Left hindlimb (tissue), 1 donor: ENCODE measurements around the gene CHRNB4.

Experiments used
- DNase-seq: peaks from one replicate; pipeline ENCODE4 v3.0.0-alpha.2; 2018

The CHRNB4 gene

DNA sequence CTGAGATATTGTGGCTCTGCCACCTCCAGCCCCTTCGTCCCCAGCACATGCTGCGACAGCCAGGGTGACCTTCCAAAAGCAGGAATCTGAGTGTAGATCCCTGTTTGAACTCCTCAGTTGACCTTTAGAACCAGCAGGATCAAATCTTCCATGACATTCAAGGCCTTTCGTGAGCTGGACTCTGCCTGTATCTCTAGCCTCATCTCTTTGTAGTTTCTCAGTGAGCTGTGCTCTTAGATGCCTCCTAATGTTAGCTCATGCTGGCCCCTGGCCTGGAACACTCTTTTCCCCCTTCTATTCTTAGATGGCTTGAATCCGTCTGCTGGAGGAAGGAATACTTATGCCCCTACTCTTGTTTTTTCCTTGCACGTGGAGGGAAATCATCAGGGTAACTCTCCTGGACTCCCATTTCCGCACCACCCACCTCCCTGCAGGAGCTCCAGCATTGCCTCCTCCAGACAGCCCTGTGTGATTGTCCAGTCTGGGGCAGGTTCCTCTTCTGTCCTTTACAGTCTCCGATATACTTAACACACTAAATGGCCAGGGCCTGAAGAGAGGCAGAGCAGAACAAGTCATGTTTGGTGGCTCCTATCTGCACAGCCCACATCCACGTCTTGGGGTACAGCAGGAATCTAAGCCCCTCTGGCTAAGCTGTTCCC, 26.7 kb upstream of the CHRNB4 start:
- DNase-seq, result no peak

DNA sequence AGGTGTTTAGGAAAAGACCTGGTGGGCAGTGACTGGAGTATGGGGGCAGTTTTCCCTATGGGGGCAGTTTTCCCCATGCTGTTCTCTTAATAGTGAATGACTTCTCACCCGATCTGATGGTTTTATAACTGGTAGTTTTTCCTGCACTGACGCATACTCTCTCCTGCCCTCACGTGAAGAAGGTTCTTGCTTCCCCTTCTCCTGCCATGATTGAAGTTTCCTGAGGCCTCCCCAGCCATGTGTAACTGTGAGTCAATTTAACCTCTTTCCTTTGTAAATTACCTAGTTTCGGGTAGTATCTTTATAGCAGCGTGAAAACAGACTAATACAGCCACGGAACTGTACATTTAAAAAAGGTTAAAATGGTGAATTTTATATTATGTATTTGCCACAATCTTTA, 25.0 kb upstream of the CHRNB4 start:
- DNase-seq, result no peak

DNA sequence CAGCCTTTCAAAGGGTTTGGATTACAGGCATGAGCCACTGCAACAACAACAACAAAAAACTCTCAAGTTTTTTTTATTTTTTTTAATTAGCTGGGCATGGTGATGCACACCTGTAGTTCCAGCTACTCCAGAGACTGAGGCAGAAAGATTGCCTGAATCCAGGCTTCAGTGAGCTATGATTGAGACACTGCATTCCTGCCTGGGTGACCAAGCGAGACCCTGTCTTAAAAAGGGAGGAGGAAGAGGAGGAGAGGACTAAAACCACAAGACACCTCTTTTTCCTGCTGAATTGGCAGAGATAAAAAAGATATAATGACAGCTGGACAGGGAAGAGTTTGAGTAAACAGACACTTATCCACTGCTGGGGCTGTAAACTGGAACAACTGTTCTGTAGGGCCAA, 22.7 kb upstream of the CHRNB4 start:
- no peak for DNase-seq

DNA sequence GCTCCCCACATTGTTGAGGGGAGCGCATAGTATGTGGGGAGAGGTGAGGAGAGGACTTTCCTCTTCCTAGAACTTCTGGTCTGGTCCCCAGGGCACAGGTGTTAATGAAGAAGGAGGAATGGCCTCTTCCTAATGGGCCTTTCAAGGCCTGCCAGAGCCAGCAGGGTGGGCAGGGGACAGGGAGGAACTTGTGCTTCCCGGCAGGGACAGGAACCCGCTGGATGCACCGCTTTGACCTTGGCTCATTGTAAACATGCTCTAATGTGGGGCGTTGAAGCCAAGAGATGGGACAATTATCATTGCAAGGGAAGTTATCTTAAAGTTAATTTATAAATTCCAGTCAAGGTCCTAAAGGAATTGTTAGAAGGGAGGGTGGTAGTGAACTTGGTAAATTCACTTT, 21.0 kb upstream of the CHRNB4 start:
- DNase-seq, result no peak

DNA sequence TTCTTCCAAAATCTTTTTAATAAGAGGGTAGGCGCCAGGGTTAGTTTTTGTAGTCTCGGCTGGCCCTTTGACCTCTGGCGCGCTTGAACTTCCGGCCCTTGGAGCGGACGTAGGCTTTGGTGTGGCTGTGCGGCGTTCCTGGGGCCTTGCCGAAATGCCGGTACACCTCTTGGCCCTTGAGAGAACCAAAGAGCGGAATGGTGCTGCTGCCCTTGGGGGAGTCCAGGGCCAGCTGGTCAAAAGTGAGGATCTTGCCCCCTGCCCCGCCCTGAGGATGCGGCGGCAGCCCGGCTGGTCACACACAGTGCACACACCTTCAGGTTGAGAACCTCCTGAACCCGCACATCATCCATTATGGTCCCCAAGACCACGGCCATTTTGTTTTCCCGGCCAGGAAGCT, 20.0 kb upstream of the CHRNB4 start:
- DNase-seq, result no peak

DNA sequence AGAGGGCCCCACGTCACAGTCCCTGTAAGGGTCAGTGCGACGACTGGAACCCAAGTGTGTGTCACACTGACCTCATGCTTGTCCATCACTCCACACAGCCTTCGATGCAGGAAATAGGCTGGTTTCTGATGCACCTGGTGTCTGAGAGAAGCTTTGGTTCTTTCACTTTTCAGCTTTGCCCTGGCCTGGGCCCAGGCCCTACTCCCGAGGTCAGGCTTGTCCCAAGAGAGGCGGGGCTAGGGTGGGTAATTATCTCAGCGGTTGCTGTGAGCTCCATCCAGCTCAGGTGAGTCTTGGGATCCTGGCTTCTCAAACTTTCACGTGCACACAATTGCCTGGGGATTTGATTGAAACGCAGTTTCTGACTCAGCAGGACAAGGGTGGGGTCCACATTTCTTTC, 19.6 kb upstream of the CHRNB4 start:
- no peak for DNase-seq

DNA sequence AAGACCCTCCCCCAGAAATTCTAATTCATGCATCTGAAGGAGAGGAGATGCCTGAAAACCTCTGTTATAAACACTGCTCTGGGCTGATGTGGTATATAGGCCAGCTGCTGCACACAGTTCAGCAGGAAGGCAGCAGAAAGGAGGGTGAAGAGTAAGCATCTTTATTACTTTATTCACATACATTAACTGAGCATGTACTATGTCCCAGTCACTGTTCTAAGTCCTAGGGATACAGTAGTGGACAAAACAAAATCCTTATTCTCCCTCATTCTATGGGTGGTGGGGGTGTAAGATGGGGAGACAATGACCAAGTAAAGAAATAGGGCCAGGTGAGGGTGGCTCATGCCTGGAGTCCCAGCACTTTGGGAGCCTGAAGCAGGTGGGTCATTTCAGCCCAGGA, 17.8 kb upstream of the CHRNB4 start:
- DNase-seq, result no peak

DNA sequence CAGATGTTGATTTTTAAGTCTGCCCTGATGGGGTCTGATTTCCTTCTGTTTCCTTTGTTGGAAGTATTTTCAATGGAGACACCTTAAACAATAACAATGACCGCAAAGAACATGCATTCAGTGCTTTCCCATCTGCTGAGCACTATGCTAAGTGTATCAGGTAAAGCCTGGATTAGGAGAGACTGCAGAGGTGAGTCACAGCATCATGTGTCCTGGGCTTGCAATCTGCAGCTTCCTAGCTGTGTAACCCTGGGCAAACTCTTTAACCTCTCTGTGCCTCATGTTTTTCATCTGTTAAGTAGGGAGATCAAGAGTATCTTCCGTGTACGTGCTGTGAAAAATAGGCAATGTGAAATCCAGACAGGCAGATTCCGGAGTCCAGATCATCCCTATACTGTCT, 13.3 kb upstream of the CHRNB4 start:
- no peak for DNase-seq

DNA sequence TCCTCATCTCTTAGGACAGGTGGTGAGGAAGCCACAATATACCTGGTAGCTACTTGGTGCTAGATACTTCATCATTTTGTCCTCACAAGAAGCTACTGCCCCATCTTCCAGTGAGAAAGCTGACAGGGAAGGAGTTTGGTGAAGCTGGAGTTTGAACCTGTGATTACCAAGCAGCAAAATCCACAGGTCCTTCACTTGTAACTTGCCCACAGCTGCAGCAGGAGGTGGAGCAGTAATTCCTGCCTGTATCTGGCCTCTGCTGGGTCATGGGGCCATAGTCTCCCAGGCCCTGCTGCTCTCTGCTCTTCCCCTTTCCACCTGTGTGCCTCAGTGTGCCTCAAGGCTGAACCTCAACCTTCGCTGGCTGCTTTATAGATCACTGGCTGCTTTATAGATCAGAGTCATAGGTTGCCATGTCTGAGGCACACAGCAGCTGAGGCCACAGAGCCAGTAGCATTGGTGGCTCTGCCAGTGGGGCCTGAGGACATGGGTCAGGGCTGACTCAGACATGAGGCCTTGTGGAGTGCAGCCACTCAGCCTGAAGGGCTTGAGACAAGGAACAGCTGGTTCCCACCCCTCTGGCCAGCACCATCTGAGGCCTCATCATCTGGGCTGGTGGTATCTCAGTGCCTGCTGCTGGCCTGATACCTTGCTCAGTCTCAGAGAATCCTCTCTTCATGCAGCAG, 11.1 kb upstream of the CHRNB4 start:
- DNase-seq, result no peak

DNA sequence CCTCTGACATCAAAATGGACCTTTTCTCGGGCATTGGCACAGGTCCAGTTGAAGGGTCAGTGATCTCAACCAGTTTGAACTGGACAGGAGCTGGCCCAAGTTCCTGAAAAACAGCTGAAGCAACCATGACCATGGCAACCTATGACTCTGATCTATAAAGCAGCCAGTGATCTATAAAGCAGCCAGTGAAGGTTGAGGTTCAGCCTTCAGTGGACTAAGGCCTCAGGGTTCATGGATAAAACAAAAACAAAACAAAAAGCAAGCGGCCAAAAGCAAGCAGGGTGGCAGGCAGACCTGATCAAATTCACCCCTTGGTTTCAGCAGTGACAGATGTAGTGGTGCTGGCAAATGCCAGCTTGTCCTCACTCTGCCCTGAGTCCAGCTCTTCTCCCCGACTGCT, 10.0 kb upstream of the CHRNB4 start:
- DNase-seq, result no peak

DNA sequence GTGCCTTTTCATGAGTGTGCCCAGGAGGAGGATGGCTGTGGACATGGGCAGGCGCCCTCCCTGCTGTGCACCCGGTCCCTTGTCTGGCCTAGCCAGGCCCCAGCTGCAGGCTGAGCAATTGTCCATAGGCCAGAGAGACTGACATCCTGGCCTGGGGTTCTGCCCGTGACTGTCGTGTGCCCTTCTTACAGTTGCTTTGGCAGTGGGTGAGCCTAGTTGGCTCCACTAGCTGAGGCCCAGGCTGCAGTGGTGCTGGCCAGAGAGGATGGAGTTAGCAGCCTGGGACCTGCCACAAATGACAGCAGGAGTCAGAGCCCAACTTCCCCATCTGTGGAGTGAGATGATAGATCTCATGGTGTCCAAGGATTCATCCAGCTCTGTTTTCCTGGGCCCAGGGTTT, 9.0 kb upstream of the CHRNB4 start:
- no peak for DNase-seq

DNA sequence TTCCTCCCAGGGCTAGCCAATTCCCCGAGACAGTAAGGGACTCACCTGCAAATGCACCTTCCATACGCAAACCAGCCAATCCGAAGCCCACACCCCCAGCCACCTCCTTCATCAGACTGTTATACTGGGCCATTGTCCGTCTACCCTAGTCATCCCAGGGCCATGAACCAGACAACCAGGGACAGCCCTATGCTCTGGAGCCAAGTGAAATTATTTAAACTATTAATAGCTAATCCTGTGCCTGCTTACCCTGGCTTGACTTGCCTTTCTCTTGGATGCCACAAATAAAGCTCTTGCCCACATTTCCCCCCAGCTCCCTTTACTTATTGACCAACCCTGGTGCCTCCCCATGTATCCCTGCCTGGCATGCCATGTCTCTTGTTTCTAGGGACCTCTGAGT, 4.0 kb upstream of the CHRNB4 start:
- DNase-seq, result no peak

DNA sequence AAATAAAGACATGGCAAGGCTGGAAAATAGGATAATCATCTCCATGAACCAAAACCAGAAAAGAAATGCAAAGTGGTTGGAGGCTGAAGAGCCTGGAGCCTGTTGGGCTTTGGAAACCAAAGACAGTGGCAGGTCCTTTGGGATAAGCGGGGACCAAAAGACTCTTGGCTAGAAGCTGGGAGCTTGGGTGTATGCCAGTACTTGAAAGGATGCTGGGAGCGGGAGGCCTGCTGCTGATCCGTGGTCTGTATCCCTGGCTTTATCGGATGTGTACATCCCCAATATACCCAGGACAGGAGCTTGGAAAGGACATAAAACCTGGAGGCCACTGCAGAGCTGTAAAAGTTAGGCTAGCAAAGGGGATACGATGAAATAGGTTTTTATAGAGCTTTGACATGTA, 1.3 kb upstream of the CHRNB4 start:
- DNase-seq, result no peak

DNA sequence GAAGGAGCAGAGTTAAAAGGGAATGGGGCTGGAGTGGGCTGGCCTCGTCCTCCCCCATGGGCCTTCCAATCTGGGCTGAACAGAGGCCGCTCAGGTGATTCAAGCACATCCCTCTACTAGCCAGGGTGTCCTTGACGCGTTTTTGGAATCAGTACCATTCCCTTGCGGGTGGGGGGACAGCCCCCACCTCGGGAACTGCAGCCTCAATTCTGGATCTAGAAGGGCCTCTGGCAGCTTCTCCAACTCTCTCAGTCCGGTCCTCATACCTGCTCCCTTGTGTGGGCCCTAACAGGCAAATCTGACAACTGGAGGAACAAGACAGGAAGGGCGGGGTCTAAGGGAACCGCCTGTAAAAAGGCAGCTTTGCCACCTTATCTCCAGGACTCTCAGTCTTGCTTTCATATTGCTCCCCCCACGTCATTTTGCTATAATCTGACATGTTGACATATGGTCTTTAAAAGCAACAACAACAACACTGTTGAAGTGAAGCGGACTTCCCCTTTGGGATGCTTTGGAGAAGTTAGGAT, 802 bp upstream of the CHRNB4 start:
- DNase-seq, result no peak

DNA sequence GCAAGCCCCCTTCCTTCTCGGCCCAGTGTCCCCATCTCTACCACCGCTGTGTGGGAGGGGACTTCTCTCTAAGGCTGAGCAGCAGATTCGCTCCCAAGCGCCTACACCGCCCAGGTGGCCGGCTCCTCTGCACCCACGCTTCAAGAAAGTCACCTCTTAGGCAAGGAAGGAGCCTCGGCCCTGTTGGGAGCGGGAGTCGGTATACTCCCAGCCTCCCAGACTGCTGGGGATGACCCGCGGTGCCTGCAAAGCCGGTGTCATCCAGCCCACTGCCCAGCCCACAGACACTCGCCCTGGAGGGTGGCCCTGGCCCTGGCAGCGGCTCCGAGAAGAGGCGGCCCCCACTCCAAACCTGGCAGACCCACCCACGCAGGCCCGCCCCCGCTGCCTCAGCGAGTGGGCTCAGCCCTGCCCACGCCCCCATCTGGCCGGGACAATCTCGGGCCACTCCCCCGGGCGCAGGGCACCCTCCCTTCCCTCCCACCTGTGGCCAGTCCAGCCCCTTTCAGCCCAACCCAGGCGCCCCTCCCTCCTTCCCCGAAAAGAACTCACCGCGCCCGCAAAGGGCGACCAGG, 396 bp downstream of the CHRNB4 start:
- DNase-seq, result no peak

DNA sequence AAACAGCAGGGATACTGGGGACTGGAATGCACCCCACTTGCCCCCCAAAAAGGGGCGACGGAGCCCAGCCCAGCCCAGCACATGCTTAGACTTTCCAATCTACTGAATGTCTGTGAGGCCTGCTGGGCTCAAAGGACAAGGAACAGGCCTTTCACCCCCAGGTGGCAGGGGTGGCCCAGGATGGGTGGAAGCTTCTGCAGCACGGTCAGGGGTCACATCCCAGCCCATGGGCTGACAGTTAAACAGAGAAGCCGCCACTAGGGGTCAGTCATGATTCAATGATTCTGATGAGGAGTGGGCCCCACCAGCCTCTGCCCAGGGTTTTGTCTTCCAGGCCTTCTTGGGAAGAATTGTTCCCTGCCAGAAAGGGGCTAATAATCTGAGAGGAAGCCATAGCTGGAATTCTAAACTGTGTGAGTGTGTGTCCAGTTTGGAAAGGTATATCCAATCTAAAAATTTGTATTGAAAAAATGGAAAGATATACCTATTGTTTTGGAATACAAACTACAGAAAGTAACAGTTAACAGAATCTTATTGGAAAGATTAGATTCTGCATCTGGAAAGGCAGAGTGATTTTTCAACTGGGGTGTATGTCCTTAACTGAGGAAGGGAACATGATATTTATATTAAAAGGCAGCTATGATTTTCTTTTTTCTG, 2.2 kb downstream of the CHRNB4 start:
- DNase-seq, result peak; percentile 56

DNA sequence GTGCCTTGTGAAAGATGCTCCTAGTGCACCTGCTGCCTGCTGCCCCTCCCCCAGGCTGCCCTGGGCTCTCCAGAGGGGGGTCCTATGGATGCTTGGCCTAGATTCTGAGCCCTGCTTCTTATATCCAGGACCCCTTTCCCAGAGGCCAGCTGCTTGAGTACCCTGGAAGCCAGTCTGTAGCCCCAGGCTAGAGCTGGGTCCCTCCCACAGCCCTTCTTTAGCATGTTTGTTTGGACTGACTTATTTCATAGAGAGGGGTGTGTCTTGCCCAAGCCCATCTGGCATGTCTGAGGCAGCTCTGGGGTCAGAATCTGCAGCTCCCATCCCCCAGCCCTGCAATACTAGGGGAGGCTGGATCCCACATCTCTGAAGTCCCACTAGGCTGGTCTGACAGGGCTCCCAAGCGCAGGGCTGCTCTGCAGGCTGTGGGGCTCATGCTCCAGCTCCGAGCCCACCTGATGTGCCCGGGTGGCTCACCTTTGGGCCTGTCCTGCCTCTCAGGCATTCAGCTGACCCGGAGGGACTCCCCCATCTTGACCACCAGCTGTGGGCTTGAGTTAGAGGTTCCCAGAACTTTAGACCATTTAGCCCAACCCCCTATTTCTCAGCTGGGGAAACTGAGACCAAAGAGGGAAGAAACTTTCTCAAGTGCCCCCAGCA, 3.1 kb downstream of the CHRNB4 start:
- no peak for DNase-seq

DNA sequence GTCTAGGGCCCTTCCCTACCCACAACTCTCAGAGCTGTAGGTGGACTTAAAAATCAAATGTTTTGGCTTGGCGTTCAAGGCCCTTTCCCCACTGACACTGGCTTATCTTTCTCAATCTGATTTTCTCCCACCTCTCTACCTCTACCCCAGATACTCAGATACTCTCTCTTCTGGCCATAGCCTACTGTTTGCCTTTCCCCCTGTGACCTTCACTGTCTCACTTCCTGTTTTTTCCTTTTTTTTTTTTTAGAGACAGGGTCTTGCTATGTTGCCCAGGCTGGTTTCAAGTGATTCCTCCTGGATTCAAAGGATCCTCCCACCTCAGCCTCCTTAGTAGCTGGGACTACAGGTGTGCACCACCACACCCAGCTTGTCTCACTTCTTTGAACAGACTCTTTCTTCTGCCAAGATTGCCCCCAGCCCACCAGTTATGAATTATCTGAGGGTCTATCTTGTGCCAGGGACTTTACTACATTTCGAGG, 4.6 kb downstream of the CHRNB4 start:
- no peak for DNase-seq

DNA sequence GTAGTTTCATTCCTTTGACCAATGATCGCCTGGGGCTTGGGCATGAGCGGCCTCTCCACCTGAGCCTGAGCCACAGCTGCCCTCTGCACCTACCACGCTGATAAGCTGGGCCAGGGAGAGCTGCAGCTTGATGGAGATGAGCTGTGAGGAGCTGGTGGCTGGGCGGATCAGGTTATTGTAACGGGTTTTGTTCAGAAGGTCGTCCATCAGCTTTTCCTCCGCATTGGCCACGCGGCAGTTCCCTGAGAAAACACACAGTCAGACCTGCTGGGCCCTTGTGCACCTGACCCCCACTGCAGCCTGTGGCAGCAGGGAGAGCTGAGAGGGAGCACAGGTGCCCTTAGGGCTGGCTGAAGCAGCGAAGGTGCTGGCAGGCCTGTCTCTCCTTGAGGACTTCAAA, 5.7 kb downstream of the CHRNB4 start:
- DNase-seq, result no peak

DNA sequence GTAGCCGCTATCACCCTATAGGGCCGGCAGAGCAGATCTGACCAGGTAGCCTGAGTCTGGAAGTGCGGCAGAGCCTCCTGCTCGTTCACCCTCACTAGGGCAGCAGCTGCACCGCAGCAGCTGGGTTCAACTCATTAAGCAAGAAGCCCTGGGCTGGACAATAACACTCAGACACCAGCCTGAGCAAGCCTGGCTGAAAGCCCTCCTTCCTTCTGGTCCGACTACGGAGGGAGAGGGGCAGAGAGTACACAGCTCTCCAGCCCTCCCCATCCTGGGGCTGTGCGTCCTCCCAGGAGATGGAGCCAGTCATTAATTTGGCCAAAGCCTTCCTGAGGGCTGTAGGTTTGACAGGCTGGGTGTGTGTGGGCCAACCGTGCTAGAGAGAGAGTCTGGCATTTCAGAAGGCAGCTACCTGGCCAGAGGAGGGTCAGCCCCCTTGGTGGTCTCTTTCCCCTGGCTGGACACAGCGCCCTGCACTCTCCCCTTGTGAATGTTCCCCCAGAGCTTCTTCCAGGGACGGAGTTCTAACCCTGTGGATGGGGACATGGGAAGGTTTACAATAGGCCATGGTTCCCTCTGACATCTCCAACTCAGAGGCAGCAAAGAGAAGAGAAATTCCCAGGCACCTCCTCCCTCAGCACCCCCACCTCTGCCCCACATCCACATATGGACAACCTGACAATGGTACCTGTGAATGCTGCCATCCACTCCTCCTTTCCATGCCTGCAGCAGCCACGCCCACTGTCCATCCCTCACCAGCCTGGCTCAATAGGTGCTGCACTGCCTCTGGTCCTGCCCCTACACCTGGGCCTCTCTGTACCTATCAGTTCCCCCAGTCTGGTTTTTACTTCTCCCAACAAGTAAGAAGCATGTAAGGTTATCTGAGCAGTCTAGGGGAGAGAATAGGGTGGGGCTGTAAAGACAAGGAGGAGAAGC, 6.5 kb downstream of the CHRNB4 start:
- no peak for DNase-seq

DNA sequence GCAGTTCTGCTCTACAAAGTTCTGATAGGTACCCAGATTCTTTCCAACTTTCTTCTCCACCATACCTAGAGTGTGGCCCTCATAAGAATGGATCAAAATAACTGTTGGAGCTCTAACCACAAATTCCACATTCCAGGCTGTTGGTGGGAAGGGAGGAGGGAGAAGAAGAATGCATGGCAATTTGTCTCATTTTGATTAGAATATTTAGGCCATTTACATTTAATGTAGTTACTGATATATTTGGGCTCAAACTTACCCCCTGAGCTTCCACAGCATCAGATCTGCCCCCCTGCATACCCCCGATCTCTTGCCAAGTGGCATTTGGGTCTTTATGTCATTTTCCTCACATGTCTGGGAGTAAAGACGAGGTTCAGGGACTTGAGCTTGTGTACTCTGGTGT, 7.7 kb downstream of the CHRNB4 start:
- DNase-seq, result no peak
